Endodermal cell (in vitro differentiated cells): ENCODE data around the gene KHDRBS2. TPM values are rescaled to one million over a fixed set of nuclear protein-coding genes. Genes with fewer than 3 reads are reported as not detected.

ENCODE experiments used
- DNase-seq: peaks from one replicate; pipeline ENCODE4 v3.0.0-alpha.2; 2017
- H3K27ac ChIP-seq: 2 replicates; pipeline ENCODE4 v1.5.1; 2013; ENCODE audit warnings: mild to moderate bottlenecking, low read depth, low read length, moderate library complexity
- H3K27me3 ChIP-seq: 2 replicates; pipeline ENCODE4 v1.6.1; 2013; ENCODE audit warnings: mild to moderate bottlenecking, low read length, moderate library complexity; ENCODE audit not compliant: insufficient read depth, control insufficient read depth, poor library complexity, severe bottlenecking
- H3K36me3 ChIP-seq: 2 replicates; pipeline ENCODE4 v1.7.0; 2013; ENCODE audit warnings: mild to moderate bottlenecking, low read length, moderate library complexity; ENCODE audit not compliant: control insufficient read depth, insufficient read depth
- H3K4me1 ChIP-seq: one replicate; pipeline ENCODE4 v1.7.0; 2013; ENCODE audit warnings: low read length; ENCODE audit not compliant: control insufficient read depth, insufficient read depth
- H3K4me3 ChIP-seq: 2 replicates; pipeline ENCODE4 v1.5.1; 2013; ENCODE audit warnings: mild to moderate bottlenecking, low read length, moderate library complexity
- H3K9ac ChIP-seq: 2 replicates; pipeline ENCODE4 v1.6.1; 2013; ENCODE audit warnings: mild to moderate bottlenecking, low read length, moderate library complexity; ENCODE audit not compliant: poor library complexity, severe bottlenecking; ENCODE audit errors: extremely low read depth
- H3K9me3 ChIP-seq: 2 replicates; pipeline ENCODE4 v1.6.1; 2013; ENCODE audit warnings: mild to moderate bottlenecking, low read length, moderate library complexity; ENCODE audit not compliant: control insufficient read depth
- H3K27ac Mint-ChIP-seq: 2 replicates; pipeline ENCODE4 v1.8.0; 2020; ENCODE audit warnings: mixed read lengths
- H3K27me3 Mint-ChIP-seq: 2 replicates; pipeline ENCODE4 v1.8.0; 2021; ENCODE audit warnings: mild to moderate bottlenecking, mixed read lengths; ENCODE audit not compliant: insufficient read depth
- H3K36me3 Mint-ChIP-seq: 2 replicates; pipeline ENCODE4 v1.8.0; 2020; ENCODE audit warnings: low read depth, mixed read lengths
- H3K4me1 Mint-ChIP-seq: 2 replicates; pipeline ENCODE4 v1.8.0; 2020; ENCODE audit warnings: mixed read lengths
- H3K4me3 Mint-ChIP-seq: 2 replicates; pipeline ENCODE4 v1.8.0; 2020; ENCODE audit warnings: mild to moderate bottlenecking, moderate library complexity, mixed read lengths
- H3K9me3 Mint-ChIP-seq: 2 replicates; pipeline ENCODE4 v1.8.0; 2020; ENCODE audit warnings: mild to moderate bottlenecking, mixed read lengths
- WGBS, 2 experiments: methylation state at CpG; one replicate each; pipeline versions ENCODE4 v1.1.5 to v1.1.7; 2013; ENCODE audit warnings: missing lambda C conversion rate in 2 of 2, mixed read lengths in 1 of 2; ENCODE audit not compliant: insufficient coverage in 1 of 2, insufficient read length in 1 of 2; 5-methylcytosine and 5-hydroxymethylcytosine counted together
- total RNA-seq, 2 donors: library from RNA; stranded (reverse); fragmentation: NEBNext Ultra II Directional in 1 of 2; extraction: Animal tissue kit (Norgen Biotek cat#: 25700) in 1 of 2; gene quantifications; 2 replicates in 1 of 2; 3 replicates in 1 of 2; pipeline ENCODE4 v1.2.1, GENCODE V29; 2021
- TF ChIP-seq, protein P1 (sequence below): fragments of 200-600 bp; sonication (generic); conservative IDR thresholded peaks from 2 replicates; pipeline ENCODE4 v1.5.0; 2021; ENCODE audit warnings: antibody characterized with exemption, mild to moderate bottlenecking

Gene KHDRBS2
- total RNA-seq, 2 donors from 2014 or later = 11.4 to 29.0 TPM

- Mint-ChIP-seq H3K4me1 (peaks cover 9% of the 10 kb centered on the region), H3K36me3 (no peaks in the 10 kb centered on the region), H3K4me3 (no peak overlapping the region), H3K9me3 (peaks cover 4% of the 10 kb centered on the region), H3K27ac (no peak overlapping the region), H3K27me3 (no peaks in the 10 kb centered on the region)
- Histone ChIP-seq H3K4me3 (no peak overlapping the region), H3K27ac (no peak overlapping the region), H3K36me3 (no peaks in the 10 kb centered on the region), H3K27me3 (no peaks in the 10 kb centered on the region), H3K4me1 (no peaks in the 10 kb centered on the region), H3K9me3 (no peaks in the 10 kb centered on the region), H3K9ac (no peak overlapping the region)
- no peak for DNase-seq
- TF ChIP-seq, protein P1, sequence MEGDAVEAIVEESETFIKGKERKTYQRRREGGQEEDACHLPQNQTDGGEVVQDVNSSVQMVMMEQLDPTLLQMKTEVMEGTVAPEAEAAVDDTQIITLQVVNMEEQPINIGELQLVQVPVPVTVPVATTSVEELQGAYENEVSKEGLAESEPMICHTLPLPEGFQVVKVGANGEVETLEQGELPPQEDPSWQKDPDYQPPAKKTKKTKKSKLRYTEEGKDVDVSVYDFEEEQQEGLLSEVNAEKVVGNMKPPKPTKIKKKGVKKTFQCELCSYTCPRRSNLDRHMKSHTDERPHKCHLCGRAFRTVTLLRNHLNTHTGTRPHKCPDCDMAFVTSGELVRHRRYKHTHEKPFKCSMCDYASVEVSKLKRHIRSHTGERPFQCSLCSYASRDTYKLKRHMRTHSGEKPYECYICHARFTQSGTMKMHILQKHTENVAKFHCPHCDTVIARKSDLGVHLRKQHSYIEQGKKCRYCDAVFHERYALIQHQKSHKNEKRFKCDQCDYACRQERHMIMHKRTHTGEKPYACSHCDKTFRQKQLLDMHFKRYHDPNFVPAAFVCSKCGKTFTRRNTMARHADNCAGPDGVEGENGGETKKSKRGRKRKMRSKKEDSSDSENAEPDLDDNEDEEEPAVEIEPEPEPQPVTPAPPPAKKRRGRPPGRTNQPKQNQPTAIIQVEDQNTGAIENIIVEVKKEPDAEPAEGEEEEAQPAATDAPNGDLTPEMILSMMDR = no peak
- WGBS, 2 experiments = 91 to 98% methylated on average over 1 of the region's 1 CpG
These were observed 636.2 kb downstream of the KHDRBS2 start for GRCh38 chr6:61649845-61650244.

DNA sequence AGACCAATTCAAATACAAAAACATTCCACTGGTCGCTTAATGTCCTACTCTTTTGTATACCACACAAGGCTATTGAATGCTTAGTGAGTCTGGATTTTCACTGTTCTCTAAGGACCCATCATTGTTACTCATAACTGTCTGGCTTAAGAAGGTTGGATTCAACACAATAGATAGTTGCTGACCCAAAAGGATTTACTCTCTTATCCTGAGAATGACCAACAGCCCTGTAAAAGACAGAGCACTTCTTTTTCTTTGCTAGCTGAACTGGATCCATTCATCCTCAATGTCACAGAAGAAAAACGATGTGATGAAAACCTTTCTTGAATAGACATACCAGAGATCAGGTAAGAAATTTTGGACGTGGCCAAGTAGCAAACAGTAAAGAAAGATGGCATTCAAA, 645.6 kb downstream of the KHDRBS2 start:
- TF ChIP-seq, protein P1 = no peak
- no peak overlapping the region for H3K4me3 Mint-ChIP-seq
- no peaks in the 10 kb centered on the region for H3K4me1 ChIP-seq
- WGBS, 2 experiments = 75 to 89% methylated on average over 2 to 3 of the region's 3 CpGs
- no peak for DNase-seq
- H3K36me3 Mint-ChIP-seq = peaks cover 6% of the 10 kb centered on the region
- H3K4me3 ChIP-seq = no peak overlapping the region
- no peak overlapping the region for H3K9ac ChIP-seq
- H3K9me3 ChIP-seq = no peaks in the 10 kb centered on the region
- H3K27me3 ChIP-seq = no peaks in the 10 kb centered on the region
- H3K9me3 Mint-ChIP-seq = peaks cover 11% of the 10 kb centered on the region
- no peak overlapping the region for H3K27ac Mint-ChIP-seq
- no peaks in the 10 kb centered on the region for H3K27me3 Mint-ChIP-seq
- H3K36me3 ChIP-seq = no peaks in the 10 kb centered on the region
- H3K27ac ChIP-seq = no peak overlapping the region
- no peaks in the 10 kb centered on the region for H3K4me1 Mint-ChIP-seq
